Activated CD4-positive, alpha-beta T cell treated with anti-CD3 and anti-CD28 coated beads, Interleukin-2, Interleukin-6, amounts not matched to agents 100 ng/mL and 50 ng/mL, durations not matched to agents 16 hours and 8 hours (primary cell): ENCODE results near the gene ACTR1A.
"Not testable (repeated sequence)": the region's sequence is repeated elsewhere in the genome, so short reads cannot be mapped to it uniquely, and the experiment has no call there.

Experiments
- DNase-seq: peaks from one replicate; pipeline ENCODE4 v3.0.0-alpha.2; 2020

ACTR1A gene

GRCh38 chr10:102514487-102515311, 12.2 kb upstream of the ACTR1A start:
- no peak for DNase-seq

DNA sequence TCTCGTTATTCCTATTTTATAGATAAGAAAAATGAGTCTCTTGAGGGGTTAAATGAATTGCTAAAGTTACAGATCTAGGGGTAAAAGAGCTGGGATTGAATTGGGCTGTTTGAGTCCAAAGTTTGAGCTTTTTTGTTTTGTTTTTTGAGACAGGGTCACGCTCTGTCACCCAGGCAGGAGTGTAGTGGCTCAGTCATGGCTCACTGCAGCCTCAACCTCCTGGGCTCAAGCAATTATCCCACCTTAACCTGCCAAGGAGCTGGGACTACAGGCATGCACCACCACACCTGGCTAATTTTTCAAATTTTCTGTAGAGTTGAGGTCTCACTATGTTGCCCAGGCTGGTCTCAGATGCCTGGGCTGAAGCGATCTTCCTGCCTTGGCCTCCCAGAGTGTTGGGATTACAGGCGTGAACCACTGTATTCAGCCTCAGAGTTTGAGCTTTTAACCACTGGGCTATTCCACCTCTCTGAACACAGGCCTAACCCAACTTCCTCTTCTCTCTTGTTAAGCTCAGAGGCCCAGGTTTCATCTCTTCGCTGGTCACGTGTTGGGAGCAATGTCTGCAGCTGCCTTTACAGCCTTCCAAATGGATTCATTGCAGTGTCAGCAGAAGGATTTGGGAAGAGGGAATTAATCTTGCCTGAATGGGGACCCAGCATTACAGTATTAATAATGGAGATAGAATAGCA, 9.2 kb upstream of the ACTR1A start:
- no peak for DNase-seq

DNA sequence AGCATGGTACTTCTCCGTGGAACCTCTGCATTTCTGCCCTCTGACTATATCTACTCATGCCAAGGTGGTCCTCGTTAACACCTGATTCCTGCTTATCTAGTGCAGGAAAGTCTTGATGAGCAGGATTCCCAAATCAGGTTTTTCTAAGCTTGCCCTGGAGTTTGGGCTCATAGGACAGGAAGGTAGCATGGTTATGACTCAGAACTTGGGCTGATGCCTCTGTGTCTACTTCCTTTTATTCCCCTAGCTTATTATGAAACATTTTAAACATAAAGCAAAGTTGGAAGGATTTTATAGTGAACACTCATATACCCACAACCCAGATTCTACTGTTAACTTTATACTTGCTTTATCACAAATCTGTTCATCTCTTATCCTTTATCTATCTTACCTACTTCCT, 6.9 kb upstream of the ACTR1A start:
- no peak for DNase-seq

GRCh38 chr10:102508506-102508905, 6.0 kb upstream of the ACTR1A start:
- no peak for DNase-seq

- no peak for DNase-seq
Measured at GRCh38 chr10:102507521-102507920, 5.0 kb upstream of the ACTR1A start.

DNA sequence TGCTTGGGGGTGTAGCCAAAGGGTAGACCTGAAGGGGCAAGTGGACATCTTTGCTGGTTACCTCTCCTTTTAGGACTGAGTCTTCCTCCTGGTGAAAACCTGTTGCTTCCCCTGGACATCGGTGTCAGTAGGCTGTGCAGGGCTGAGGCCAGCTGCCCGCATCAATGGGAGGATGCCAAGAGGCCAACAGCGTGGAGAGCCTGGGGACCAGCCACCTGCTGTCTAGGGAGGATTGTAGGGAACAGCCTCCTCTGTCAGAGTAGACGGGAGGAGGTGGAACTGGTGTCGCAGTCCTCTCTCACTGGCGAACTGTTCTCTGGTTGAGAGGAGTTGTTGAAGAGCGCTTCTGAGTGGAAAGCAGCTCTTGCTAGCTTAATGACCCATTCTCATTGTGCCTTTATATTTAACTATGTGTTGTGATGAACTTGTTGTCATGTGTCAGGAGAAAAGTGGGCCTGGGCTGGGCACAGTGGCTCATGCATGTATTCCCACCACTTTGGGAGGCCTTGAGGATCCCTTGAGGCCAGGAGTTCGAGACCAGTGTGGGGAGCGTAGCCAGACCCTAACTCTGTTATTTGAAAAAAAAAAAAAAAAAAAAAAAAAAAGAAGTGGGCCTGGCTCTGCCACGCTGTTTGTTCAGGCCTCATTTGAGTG, 3.1 kb upstream of the ACTR1A start:
- no peak for DNase-seq

DNA sequence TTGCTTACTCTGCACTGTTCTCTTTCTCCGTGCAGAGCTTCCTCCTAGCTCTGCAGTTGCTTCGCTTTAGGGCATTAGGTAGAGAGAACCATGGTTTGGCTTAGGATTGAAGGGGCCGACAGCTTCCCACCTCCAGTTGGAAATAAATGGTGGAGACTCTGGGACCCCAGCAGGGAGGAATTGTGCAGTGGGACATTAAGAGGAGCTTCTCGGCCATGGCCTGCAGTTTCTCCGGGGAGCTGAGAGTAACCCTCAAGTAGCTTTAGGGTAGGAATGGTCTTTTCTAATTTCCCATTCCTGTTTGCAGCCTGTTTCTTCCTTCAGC, 2.4 kb upstream of the ACTR1A start:
- DNase-seq: no peak

GRCh38 chr10:102504179-102504975, 1.9 kb upstream of the ACTR1A start:
- DNase-seq: peak; percentile 34

DNA sequence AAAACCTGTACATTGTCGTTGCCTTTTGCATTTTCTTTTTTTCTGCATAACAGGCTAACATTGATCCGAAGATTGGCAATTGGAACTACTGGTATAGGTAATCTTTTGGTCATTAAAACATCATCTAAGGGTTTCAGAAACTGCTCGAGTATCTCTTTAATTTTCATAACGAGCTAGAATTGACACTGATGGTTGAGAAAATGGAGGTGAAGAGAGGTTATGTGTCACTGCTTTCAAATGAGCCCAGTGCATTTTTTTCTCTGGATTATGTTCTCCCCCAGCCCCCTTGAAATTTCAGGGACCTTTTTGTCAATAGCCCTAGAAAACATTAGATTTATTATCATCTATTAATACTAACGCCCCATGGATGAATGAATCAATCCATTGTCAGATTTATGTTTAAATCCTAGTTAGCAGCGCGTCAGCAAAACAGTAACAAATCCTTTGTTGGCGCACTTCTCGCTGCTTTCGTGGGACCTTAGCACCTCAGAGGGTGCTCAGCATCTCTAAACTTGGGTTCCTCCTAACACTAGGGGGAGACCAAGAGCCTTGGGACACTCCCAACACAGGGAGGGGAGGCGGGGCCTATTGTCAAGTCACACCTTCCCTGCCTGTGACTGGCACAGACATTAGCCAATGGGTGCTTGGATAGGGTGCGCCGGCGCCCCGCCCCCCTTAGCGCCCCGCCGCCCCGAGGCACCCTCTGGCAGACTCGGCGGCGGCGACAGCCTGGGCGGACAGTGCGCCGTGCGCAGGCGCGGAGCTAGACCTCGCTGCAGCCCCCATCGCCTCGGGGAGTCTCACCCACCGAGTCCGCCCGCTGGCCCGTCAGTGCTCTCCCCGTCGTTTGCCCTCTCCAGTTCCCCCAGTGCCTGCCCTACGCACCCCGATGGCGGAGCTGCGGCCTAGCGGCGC, 1.0 kb upstream of the ACTR1A start, which contains the start of gene SUFU:
Gene SUFU (plus strand): TSS at position 709 of the 915 bp plus-strand sequence. CDS start 181 bp downstream, at position 890.
- peak; percentile 100 for DNase-seq

- peak; percentile 100 for DNase-seq
Measured at GRCh38 chr10:102502029-102502336, 529 bp downstream of the ACTR1A start.

GRCh38 chr10:102501201-102502028, 1.1 kb downstream of the ACTR1A start:
- no peak for DNase-seq

- DNase-seq: not testable (repeated sequence)
Measured at GRCh38 chr10:102500686-102501085, 1.8 kb downstream of the ACTR1A start.

DNA sequence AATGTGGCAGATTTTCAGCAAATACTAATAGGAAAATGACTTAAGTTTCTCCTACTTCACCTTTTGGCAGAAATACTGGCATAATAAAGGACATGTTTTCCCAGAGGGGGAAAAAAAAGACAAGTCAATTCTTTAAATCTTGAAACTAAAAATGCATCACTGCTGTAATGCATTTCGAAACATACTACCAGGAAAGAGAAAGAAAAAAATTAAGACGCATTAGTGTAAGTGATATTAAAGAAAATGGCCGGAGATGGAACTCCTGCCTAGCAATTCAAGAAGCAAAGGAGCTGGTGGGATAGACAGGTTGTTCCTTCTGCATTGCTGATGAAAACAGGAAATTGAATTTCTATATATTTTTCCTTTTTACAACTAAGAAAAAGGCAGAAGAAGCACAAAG, 3.2 kb downstream of the ACTR1A start:
- DNase-seq: no peak

- DNase-seq: no peak
Measured at GRCh38 chr10:102497545-102497944, 5.0 kb downstream of the ACTR1A start.

GRCh38 chr10:102493771-102494170, 8.7 kb downstream of the ACTR1A start:
- no peak for DNase-seq

DNA sequence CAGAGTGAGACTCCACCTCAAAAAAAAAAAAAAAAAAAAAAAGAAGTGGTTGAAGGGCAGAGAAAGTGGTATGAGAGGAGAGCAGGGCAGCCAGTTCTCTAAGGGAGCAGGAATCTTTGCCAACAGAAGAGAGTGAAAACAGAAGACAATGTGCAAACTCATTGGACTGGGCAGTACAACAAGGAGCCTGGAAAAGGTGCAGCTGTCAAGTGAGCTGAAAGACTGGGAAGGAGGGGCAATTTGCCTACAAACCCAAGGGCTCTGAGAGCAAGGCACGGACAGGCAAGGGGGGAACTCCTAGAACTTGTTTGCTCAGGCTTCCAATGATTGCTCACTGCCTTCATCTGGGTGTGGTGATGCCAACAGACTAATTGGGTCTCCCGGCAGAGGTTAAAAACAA, 9.5 kb downstream of the ACTR1A start:
- no peak for DNase-seq

DNA sequence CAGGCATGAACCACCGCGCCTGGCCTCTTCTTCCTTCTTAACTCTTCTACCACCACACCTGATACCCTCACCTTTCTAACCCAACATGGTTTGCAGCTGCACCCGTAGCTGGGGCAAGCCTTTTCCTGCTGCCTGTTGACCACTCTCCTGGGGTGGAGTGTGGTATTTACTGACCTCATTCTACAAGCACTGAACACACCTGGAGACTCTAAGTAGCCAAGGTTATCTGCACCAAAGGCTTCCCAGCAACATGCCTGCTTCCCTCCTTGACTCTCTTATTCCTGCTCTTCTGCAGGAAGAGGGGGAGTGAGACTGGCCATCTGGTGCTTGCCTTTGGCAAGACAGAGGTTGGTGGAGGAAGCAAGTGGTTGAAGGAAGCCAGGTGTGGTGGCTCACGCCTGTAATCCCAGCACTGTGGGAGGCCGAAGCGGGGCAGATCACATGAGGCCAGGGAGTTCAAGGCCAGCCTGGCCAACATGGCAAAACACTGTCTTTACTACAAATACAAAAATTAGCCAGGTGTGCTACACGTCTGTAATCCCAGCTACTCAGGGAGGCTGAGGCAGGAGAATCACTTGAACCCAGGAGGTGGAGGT, 10.1 kb downstream of the ACTR1A start:
- no peak for DNase-seq

DNA sequence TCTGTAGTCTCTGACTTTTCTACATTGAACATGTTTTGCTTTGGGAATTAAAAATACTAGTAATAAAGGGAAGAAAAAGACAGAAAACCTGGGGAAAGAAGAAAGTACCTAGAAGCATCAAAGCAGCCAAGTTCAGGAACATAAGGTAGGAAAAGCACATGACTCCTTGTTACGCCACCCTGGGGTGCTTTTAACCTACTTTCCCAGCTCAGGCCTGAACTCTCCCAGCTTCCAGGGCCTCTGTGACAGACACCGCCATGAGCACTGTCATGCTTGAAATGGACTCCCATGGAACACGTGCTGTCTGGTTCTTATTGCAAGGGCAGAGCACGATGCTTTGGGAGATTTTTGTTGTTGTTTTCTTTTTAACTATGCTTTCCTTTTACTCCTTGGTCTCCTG, 11.4 kb downstream of the ACTR1A start:
- DNase-seq: no peak

GRCh38 chr10:102485093-102485784, 17.3 kb downstream of the ACTR1A start:
- DNase-seq: no peak

GRCh38 chr10:102484021-102484420, 18.5 kb downstream of the ACTR1A start:
- no peak for DNase-seq
